GM23338 (cell line): ENCODE measurements around the gene CRYBG3. TPM values are rescaled to one million over a fixed set of nuclear protein-coding genes. Genes with fewer than 3 reads are reported as not detected.
A peak's percentile ranks its signal among the peaks of the same experiment; 100 is the strongest.

ENCODE experiments used
- ATAC-seq: fragments of 200-7000 bp; cut with Tn5 transposase; 3 replicates; pipeline ENCODE4 v1.9.1; 2020
- DNase-seq: peaks from one replicate; pipeline ENCODE4 v3.0.0-alpha.2; 2015; ENCODE audit warnings: low spot score
- H2AFZ ChIP-seq: fragments of 200-600 bp; sonication (generic); 2 replicates; pipeline ENCODE4 v1.8.0; 2016; ENCODE audit warnings: antibody characterized with exemption, mild to moderate bottlenecking, moderate library complexity
- H3F3A ChIP-seq: fragments of 200-600 bp; sonication (generic); replicated peaks from 2 replicates; pipeline ENCODE4 v1.8.0; 2017; ENCODE audit warnings: antibody characterized with exemption, mixed run types, low read depth
- H3K27ac ChIP-seq: fragments of 200-600 bp; sonication (generic); 2 replicates; pipeline ENCODE4 v1.6.1; 2016; ENCODE audit warnings: low read depth
- H3K27me3 ChIP-seq: fragments of 200-600 bp; sonication (generic); 2 replicates; pipeline ENCODE4 v1.8.0; 2016; ENCODE audit warnings: mild to moderate bottlenecking, mixed run types, moderate library complexity; ENCODE audit not compliant: insufficient read depth
- H3K36me3 ChIP-seq: fragments of 200-600 bp; sonication (generic); 2 replicates; pipeline ENCODE4 v1.8.0; 2016; ENCODE audit warnings: mild to moderate bottlenecking; ENCODE audit not compliant: insufficient read depth
- H3K4me1 ChIP-seq: fragments of 200-600 bp; sonication (generic); 2 replicates; pipeline ENCODE4 v1.8.0; 2016; ENCODE audit warnings: mild to moderate bottlenecking, moderate library complexity; ENCODE audit not compliant: insufficient read depth
- H3K4me2 ChIP-seq: fragments of 200-600 bp; sonication (generic); 2 replicates; pipeline ENCODE4 v1.7.1; 2017; ENCODE audit warnings: mixed run types
- H3K4me3 ChIP-seq: fragments of 200-600 bp; sonication (generic); 2 replicates; pipeline ENCODE4 v1.6.1; 2016; ENCODE audit warnings: mixed run types
- H3K79me2 ChIP-seq: fragments of 200-600 bp; sonication (generic); replicated peaks from 2 replicates; pipeline ENCODE4 v1.8.0; 2017; ENCODE audit warnings: mild to moderate bottlenecking; ENCODE audit not compliant: insufficient read depth
- H3K9me2 ChIP-seq: fragments of 200-600 bp; sonication (generic); 2 replicates; pipeline ENCODE4 v1.8.0; 2017; ENCODE audit not compliant: insufficient read depth
- H4K20me1 ChIP-seq: fragments of 200-600 bp; sonication (generic); replicated peaks from 2 replicates; pipeline ENCODE4 v1.8.0; 2017; ENCODE audit warnings: mild to moderate bottlenecking; ENCODE audit not compliant: insufficient read depth
- H3K27ac Mint-ChIP-seq: 2 replicates; pipeline ENCODE4 v1.8.0; 2020; ENCODE audit warnings: inconsistent platforms, mild to moderate bottlenecking, moderate library complexity, mixed read lengths
- H3K27me3 Mint-ChIP-seq: 3 replicates; pipeline ENCODE4 v1.8.0; 2022; ENCODE audit warnings: low read depth, mild to moderate bottlenecking, moderate library complexity, mixed read lengths, inconsistent platforms; ENCODE audit not compliant: insufficient read depth, poor library complexity
- H3K36me3 Mint-ChIP-seq: 3 replicates; pipeline ENCODE4 v1.8.0; 2021; ENCODE audit warnings: low read depth, mild to moderate bottlenecking, inconsistent platforms, moderate library complexity, mixed read lengths
- H3K4me1 Mint-ChIP-seq: 3 replicates; pipeline ENCODE4 v1.8.0; 2020; ENCODE audit warnings: mild to moderate bottlenecking, inconsistent platforms, mixed read lengths
- H3K4me3 Mint-ChIP-seq: 3 replicates; pipeline ENCODE4 v1.8.0; 2021; ENCODE audit warnings: moderate library complexity, mild to moderate bottlenecking, inconsistent platforms, mixed read lengths
- H3K9me3 Mint-ChIP-seq: 3 replicates; pipeline ENCODE4 v1.8.0; 2020; ENCODE audit warnings: moderate library complexity, mild to moderate bottlenecking, inconsistent platforms, mixed read lengths
- CREB1 ChIP-seq: fragments of 250-450 bp; sonication (Bioruptor Pico); IDR thresholded peaks from 2 replicates; pipeline ENCODE4 v1.5.0; 2020; ENCODE audit warnings: low read depth, mild to moderate bottlenecking, moderate library complexity
- CTCF ChIP-seq, 2 experiments: fragments of 200-600 bp in 1 of 2; sonication (generic) in 1 of 2; conservative IDR thresholded peaks; 2 replicates each; pipeline versions ENCODE4 v1.5.1 to v1.6.1; 2016 to 2017; ENCODE audit warnings: antibody characterized with exemption in 2 of 2, low read depth in 2 of 2, mild to moderate bottlenecking in 2 of 2, moderate library complexity in 1 of 2
- ETS1 ChIP-seq: IDR thresholded peaks from 2 replicates; pipeline ENCODE4 v1.6.1; 2016; ENCODE audit warnings: antibody characterized with exemption
- EZH2 ChIP-seq: fragments of 200-600 bp; sonication (generic); IDR thresholded peaks from one replicate; pipeline ENCODE4 v1.8.0; 2017; ENCODE audit warnings: antibody characterized with exemption, mild to moderate bottlenecking, low read depth; ENCODE audit not compliant: unreplicated experiment
- EZH2phosphoT487 ChIP-seq: fragments of 200-600 bp; sonication (generic); IDR thresholded peaks from one replicate; pipeline ENCODE4 v1.8.1; 2018; ENCODE audit warnings: antibody characterized with exemption; ENCODE audit not compliant: unreplicated experiment
- JUNB ChIP-seq: IDR thresholded peaks from one replicate; pipeline ENCODE4 v1.6.1; 2016; ENCODE audit warnings: antibody characterized with exemption; ENCODE audit not compliant: unreplicated experiment
- NANOG ChIP-seq: IDR thresholded peaks from 2 replicates; pipeline ENCODE4 v1.6.1; 2016; ENCODE audit warnings: antibody characterized with exemption, borderline replicate concordance
- POLR2AphosphoS5 ChIP-seq: IDR thresholded peaks from 2 replicates; pipeline ENCODE4 v1.6.1; 2016; ENCODE audit warnings: antibody characterized with exemption, low read depth
- REST ChIP-seq: IDR thresholded peaks from one replicate; pipeline ENCODE4 v1.6.1; 2018; ENCODE audit warnings: antibody characterized with exemption; ENCODE audit not compliant: unreplicated experiment
- STAT1 ChIP-seq: IDR thresholded peaks from one replicate; pipeline ENCODE4 v1.6.1; 2016; ENCODE audit warnings: antibody characterized with exemption; ENCODE audit not compliant: unreplicated experiment
- ZNF114 ChIP-seq: fragments of 250-450 bp; sonication (Bioruptor Pico); IDR thresholded peaks from 2 replicates; pipeline ENCODE4 v1.5.0; 2020; ENCODE audit warnings: mild to moderate bottlenecking, moderate library complexity
- ZNF331 ChIP-seq: fragments of 250-450 bp; sonication (Bioruptor Pico); IDR thresholded peaks from 2 replicates; pipeline ENCODE4 v1.5.0; 2020; ENCODE audit warnings: low read depth, mild to moderate bottlenecking, moderate library complexity
- ZNF462 ChIP-seq: fragments of 250-450 bp; sonication (Bioruptor Pico); IDR thresholded peaks from 2 replicates; pipeline ENCODE4 v1.5.0; 2020; ENCODE audit warnings: mild to moderate bottlenecking, moderate library complexity
- polyA plus RNA-seq: library from polyadenylated mRNA; unstranded; fragments of >200 nt; fragmentation: Nextera tagmentation; extraction: Ambion mirVana; gene quantifications from 2 replicates; pipeline ENCODE4 v1.2.1, GENCODE V29; 2016
- total RNA-seq: library from RNA; depleted of rRNA; stranded (reverse); fragments of >200 nt; shearing (Covaris generic); gene quantifications from 2 replicates; pipeline ENCODE4 v1.2.3, GENCODE V29; 2014

CRYBG3 gene
- total and polyA plus RNA-seq, 2 experiments from 2014 or later: 2.3 to 8.9 TPM

- DNase-seq (no peak), ATAC-seq (no peak)
- H3K4me1 Mint-ChIP-seq: peaks cover 27% of the 10 kb centered on the region
- peaks cover 24% of the 10 kb centered on the region for H3K4me1 ChIP-seq
- no peaks in the 10 kb centered on the region for H3K9me2 ChIP-seq
- H3K36me3 ChIP-seq: no peaks in the 10 kb centered on the region
- H3K79me2 ChIP-seq: no peaks in the 10 kb centered on the region
- no peak overlapping the region for H3K4me3 Mint-ChIP-seq
- no peak for TF ChIP-seq CTCF (conservative IDR thresholded peaks at IDR 0.05; ENCODE audit: low read depth in 2 of 2)
- TF ChIP-seq ZNF331 (CRISPR knock-in tag): no peak
- no peak for TF ChIP-seq POLR2AphosphoS5
- TF ChIP-seq ZNF462: no peak
- TF ChIP-seq EZH2phosphoT487: no peak
- TF ChIP-seq EZH2: no peak
- TF ChIP-seq ZNF114: no peak
- no peak for TF ChIP-seq STAT1
- TF ChIP-seq CREB1: no peak
- no peak for TF ChIP-seq JUNB
- no peak for TF ChIP-seq ETS1
- no peak for TF ChIP-seq NANOG
- TF ChIP-seq REST: no peak
- H3K27ac ChIP-seq: no peak overlapping the region
- 0 out of 2 replicates have a peak overlapping the region, but pooled peaks have one; percentile 56 for H3K4me2 ChIP-seq
- no peaks in the 10 kb centered on the region for H3K27me3 Mint-ChIP-seq
- no peaks in the 10 kb centered on the region for H3K36me3 Mint-ChIP-seq
- no peak overlapping the region for H3K27ac Mint-ChIP-seq
- no peaks in the 10 kb centered on the region for H3K27me3 ChIP-seq
- H2AFZ ChIP-seq: peak overlapping the region; percentile 61; the same call in 1 of the 2 replicates
- no peaks in the 10 kb centered on the region for H4K20me1 ChIP-seq
- no peaks in the 10 kb centered on the region for H3K9me3 Mint-ChIP-seq
- no peak overlapping the region for H3K4me3 ChIP-seq
- H3F3A ChIP-seq: 0 out of 2 replicates have a peak, but pooled peaks cover 3% of the 10 kb centered on the region
These were observed 172.6 kb downstream of the CRYBG3 start for GRCh38 chr3:97994328-97994945.
